Stomach (tissue), 4 donors: ENCODE data around the gene MANEA.

Experiments used
- EP300 ChIP-seq: sonication (generic); formaldehyde crosslinking; IDR thresholded peaks from one replicate; pipeline ENCODE4 v1.6.1; 2017; ENCODE audit warnings: antibody characterized with exemption
- POLR2A ChIP-seq, 4 donors: fragments of 450-650 bp; IDR thresholded peaks; one replicate each; pipeline ENCODE4 v1.6.1; 2016; ENCODE audit warnings: antibody characterized with exemption in 4 of 4, control low read depth in 2 of 4, mild to moderate bottlenecking in 1 of 4, moderate library complexity in 1 of 4
- POLR2AphosphoS5 ChIP-seq, 3 donors: sonication (generic); formaldehyde crosslinking; IDR thresholded peaks; one replicate each; pipeline ENCODE4 v1.6.1; 2016; ENCODE audit warnings: antibody characterized with exemption in 3 of 3
- TF ChIP-seq, protein P1 (sequence below), 7 experiments: fragments of 450-650 bp in 4 of 7; fragments of 200-600 bp in 3 of 7; sonication (generic) in 3 of 7; IDR thresholded peaks; one replicate each; pipeline ENCODE4 v1.5.1; 2016 to 2019; ENCODE audit warnings: antibody characterized with exemption in 7 of 7, control low read depth in 2 of 7, mild to moderate bottlenecking in 1 of 7

DNA sequence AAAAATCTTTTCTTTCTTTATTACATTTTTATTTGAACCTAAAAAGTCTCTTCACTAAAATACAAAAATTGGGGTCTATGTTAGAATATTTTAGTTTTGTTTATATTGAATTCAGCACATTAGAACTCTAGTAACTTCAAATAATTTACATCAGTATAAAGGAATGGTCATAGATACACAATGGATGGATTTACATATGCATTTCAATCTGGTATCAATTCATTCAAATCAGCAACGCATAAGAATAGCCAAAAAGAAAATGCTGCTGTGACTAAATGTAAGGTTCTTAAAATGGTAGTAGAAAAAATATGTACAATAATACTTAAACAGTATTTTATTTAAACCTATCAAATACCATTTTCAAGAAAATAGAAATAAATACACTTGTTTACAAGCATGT is 47.6 kb upstream of the MANEA start:
- TF ChIP-seq POLR2A (IDR thresholded peaks at IDR 0.05) (no peak), POLR2AphosphoS5 (IDR thresholded peaks at IDR 0.05) (no peak), EP300 (no peak)
- TF ChIP-seq, protein P1, sequence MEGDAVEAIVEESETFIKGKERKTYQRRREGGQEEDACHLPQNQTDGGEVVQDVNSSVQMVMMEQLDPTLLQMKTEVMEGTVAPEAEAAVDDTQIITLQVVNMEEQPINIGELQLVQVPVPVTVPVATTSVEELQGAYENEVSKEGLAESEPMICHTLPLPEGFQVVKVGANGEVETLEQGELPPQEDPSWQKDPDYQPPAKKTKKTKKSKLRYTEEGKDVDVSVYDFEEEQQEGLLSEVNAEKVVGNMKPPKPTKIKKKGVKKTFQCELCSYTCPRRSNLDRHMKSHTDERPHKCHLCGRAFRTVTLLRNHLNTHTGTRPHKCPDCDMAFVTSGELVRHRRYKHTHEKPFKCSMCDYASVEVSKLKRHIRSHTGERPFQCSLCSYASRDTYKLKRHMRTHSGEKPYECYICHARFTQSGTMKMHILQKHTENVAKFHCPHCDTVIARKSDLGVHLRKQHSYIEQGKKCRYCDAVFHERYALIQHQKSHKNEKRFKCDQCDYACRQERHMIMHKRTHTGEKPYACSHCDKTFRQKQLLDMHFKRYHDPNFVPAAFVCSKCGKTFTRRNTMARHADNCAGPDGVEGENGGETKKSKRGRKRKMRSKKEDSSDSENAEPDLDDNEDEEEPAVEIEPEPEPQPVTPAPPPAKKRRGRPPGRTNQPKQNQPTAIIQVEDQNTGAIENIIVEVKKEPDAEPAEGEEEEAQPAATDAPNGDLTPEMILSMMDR (IDR thresholded peaks at IDR 0.05) = no peak
